GM12801 (cell line): ENCODE results near the gene KRTAP10-2.

ENCODE experiments used
- TF ChIP-seq, protein P1 (sequence below): IDR thresholded peaks from one replicate; pipeline ENCODE4 v1.5.1; 2011; ENCODE audit warnings: control low read depth; ENCODE audit not compliant: insufficient read length; ENCODE audit errors: extremely low read depth

The KRTAP10-2 gene

GRCh38 chr21:44530221-44530902 is 20.9 kb downstream of the KRTAP10-2 start:
- TF ChIP-seq, protein P1, sequence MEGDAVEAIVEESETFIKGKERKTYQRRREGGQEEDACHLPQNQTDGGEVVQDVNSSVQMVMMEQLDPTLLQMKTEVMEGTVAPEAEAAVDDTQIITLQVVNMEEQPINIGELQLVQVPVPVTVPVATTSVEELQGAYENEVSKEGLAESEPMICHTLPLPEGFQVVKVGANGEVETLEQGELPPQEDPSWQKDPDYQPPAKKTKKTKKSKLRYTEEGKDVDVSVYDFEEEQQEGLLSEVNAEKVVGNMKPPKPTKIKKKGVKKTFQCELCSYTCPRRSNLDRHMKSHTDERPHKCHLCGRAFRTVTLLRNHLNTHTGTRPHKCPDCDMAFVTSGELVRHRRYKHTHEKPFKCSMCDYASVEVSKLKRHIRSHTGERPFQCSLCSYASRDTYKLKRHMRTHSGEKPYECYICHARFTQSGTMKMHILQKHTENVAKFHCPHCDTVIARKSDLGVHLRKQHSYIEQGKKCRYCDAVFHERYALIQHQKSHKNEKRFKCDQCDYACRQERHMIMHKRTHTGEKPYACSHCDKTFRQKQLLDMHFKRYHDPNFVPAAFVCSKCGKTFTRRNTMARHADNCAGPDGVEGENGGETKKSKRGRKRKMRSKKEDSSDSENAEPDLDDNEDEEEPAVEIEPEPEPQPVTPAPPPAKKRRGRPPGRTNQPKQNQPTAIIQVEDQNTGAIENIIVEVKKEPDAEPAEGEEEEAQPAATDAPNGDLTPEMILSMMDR, result no peak

DNA sequence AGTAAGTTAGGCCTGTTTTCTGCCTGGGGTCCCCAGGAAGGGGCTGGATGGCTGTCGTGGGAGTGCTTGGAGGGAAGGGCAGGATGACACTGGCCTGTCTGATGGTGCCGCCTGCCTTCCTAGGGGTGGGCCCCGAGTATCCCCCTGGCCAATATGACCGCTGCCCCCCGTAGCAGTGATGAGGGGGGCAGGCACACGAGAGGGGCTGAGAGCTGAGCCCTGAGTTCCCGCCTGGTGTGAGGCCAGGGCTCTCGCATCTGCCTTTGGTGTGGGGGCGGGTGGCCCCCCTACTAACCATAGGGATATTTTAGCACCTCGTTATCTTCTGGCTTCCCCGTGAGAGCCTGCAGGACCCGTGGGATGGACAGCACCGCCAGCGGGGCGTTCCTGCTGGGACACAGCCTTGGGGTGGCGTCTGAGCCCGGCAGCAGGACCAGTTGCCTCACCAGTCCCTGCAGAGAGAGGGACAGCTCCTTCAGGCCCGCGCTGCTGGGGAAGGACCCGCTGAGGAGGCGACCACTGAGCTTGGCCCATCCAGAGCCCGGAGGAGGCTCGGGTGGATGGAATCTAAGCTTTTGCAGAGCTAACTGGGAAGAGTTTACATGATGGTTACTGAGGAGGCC is 21.7 kb downstream of the KRTAP10-2 start:
- TF ChIP-seq, protein P1, result no peak

DNA sequence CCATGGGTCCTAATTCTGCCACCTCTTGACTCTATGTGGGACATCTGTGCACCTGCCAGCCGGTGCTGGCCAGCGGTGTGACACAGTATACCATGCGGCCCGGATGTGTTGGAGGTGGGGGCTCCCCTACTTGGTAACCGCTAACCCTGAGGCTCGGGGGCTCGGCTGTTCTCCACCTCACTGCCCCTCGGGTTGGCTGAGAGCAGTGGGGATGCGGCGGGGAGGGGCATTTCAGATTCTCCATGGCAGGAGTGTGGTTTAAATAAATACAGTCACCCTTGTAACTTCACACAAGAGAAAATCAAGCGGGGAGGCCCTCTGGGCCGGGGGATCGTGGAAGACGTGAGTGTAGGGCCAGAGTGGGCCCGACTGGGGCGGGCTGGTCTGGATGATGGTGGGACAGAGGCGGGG is 22.3 kb downstream of the KRTAP10-2 start:
- TF ChIP-seq, protein P1, result no peak

DNA sequence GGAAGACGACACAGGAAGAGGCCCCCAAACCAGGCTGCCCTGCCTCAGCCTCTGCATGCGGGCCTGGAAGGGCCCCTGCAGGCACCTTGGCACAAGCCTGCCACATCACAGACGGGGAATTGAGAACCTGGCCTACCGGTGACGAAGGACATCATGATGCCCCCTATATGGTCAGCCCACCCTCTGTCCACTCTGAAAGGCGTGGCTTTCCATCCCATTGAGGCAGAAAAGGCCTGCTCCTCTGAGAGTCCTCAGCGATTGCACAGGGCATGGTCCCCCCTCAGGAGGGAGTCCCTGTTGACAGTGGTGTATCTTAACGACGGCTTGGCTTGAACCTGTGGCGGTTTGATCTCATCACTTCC is 22.7 kb downstream of the KRTAP10-2 start:
- TF ChIP-seq, protein P1, result no peak

GRCh38 chr21:44527983-44528633 is 23.2 kb downstream of the KRTAP10-2 start:
- TF ChIP-seq, protein P1, result no peak

DNA sequence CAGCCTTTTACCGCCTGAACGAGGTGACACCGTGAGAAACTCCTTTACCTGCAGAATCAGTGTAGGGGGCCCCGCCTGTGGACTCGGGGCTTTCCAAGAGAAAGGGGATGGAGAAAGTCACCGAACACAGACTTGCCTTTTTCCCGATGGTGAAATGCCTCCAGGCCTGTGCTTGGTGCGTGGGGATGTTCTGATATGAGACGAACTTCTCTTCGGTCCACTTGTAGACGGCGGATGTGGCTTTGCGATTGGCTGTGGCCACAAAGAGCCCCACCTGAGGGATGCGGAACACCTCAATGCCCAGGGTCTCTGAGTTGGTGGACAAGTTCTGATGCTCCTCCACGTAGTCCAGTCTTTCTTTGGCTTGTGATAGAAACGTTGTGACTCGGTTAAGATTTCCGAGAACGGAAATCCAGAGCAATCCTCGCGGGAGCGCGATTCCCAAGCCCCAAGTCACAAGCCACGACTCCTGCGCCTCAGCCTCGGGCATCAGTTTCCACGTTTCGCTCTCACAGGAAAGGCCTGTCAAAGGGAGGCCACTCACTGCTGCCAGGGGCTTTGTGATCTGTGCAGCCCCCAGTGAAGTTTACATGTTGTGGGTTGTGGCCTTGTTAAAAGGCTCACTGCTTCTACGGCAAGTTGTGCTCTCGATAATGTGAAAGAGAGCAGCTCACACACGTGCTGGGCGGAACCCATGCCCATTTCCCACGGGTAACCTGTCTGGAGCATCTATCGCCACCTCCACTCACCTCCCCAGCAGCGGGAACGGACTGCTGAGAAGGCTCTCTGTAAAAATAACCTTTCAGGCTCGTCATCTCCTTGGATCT is 23.9 kb downstream of the KRTAP10-2 start:
- TF ChIP-seq, protein P1, result no peak
